T-helper 17 cell (primary cell): ENCODE measurements around the gene CKAP2L. TPM values are rescaled to one million over a fixed set of nuclear protein-coding genes. Genes with fewer than 3 reads are reported as not detected.
A peak's percentile ranks its signal among the peaks of the same experiment; 100 is the strongest.

Source experiments
- ATAC-seq: fragments of 150-1000 bp; cut with Tn5 transposase; 2 replicates; pipeline ENCODE4 v1.10.0; 2021; ENCODE audit warnings: mild to moderate bottlenecking, moderate library complexity
- DNase-seq, 3 donors: peaks; one replicate each; pipeline versions ENCODE4 v3.0.0 to v3.0.0-alpha.2; 2020 to 2021
- H3K9me3 ChIP-seq: one replicate; pipeline ENCODE4 v1.7.0; 2013; ENCODE audit warnings: low read length, mild to moderate bottlenecking; ENCODE audit not compliant: control insufficient read depth, poor library complexity, severe bottlenecking
- H3K27ac Mint-ChIP-seq: one replicate; pipeline ENCODE4 v1.8.0; 2022; ENCODE audit warnings: mild to moderate bottlenecking, moderate library complexity, mixed read lengths
- H3K27me3 Mint-ChIP-seq: one replicate; pipeline ENCODE4 v1.8.0; 2022; ENCODE audit warnings: mixed read lengths
- H3K36me3 Mint-ChIP-seq: one replicate; pipeline ENCODE4 v1.8.0; 2022; ENCODE audit warnings: low read depth, mixed read lengths
- H3K4me1 Mint-ChIP-seq: one replicate; pipeline ENCODE4 v1.8.0; 2022; ENCODE audit warnings: mild to moderate bottlenecking, mixed read lengths
- H3K4me3 Mint-ChIP-seq: one replicate; pipeline ENCODE4 v1.8.0; 2022; ENCODE audit warnings: mild to moderate bottlenecking, moderate library complexity, mixed read lengths
- total RNA-seq, 4 donors: library from RNA in 2 of 4; stranded (reverse) in 2 of 4; gene quantifications; one replicate each; pipeline ENCODE4 v1.2.3 and lab custom pipeline; 2022 to 2026

Gene CKAP2L
- total RNA-seq, 2 donors from 2014 or later: 0.37 to 0.97 TPM

GRCh38 chr2:112787294-112787693, 22.9 kb upstream of the CKAP2L start:
- Mint-ChIP-seq H3K27ac (no peak overlapping the region), H3K36me3 (peaks cover 6% of the 10 kb centered on the region), H3K4me3 (no peak overlapping the region), H3K27me3 (peaks cover 36% of the 10 kb centered on the region), H3K4me1 (peaks cover 4% of the 10 kb centered on the region)
- H3K9me3 ChIP-seq: no peaks in the 10 kb centered on the region
- ATAC-seq (no peak), DNase-seq (no peak)

DNA sequence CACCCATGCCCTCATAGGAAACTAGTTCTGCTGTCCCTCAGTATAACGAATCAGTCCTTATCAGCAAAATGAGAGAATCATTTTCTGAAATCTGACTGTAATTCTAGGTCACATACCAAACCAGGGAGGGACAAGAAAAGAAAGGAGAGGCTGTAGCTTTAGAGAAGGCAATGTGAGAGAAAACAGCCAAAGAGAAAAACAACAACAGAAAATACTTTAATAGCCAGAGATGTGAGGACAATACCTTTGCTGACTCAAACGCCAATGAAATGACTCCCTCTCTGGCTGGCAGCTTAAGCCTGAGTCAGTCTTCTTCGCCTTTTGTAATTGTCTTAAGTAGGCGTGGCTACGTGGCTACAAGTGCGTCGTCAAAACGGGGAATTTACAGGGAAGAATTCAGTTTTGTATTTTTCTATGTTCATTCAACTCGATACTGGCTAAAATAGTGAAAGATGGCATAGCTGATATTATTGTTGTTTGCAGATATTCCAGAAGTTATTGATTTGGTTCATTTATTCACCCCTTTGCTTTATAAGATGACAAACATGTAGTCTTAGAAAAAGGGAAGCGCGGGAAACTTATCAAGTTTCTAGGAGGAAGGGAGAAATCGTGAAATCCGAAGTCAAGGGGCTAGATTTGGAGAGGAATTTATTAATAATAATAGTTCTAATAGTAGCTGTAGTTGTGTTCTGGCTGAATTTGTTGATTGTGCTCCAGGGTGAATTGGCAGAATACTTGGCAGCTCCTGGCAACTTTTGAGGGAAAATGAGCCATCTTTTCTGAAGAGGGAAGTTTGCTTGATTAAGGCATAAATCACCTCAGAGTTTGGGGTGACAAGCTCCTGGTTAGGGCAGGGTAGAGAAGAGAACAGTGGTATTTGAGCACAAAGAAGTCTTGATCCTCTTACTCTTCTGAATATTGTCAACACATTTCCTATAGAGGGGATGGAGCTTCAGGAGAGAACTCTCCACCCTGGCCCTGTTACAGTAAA, 20.1 kb upstream of the CKAP2L start, which contains the start of gene IL1A:
TSS of gene IL1A (minus strand) at position 295 of the 991 bp plus-strand sequence. CDS start 723 bp downstream, outside the sequence.
- peak; percentile 56 for ATAC-seq
- DNase-seq: no peak
- Mint-ChIP-seq H3K27ac (no peak within 1 kb of the TSS), H3K4me3 (no peak within 1 kb of the TSS), H3K36me3 (peaks cover 4% of the 10 kb centered on the region), H3K27me3 (peaks cover 43% of the 10 kb centered on the region), H3K4me1 (peaks cover 4% of the 10 kb centered on the region)
- no peaks in the 10 kb centered on the region for H3K9me3 ChIP-seq

DNA sequence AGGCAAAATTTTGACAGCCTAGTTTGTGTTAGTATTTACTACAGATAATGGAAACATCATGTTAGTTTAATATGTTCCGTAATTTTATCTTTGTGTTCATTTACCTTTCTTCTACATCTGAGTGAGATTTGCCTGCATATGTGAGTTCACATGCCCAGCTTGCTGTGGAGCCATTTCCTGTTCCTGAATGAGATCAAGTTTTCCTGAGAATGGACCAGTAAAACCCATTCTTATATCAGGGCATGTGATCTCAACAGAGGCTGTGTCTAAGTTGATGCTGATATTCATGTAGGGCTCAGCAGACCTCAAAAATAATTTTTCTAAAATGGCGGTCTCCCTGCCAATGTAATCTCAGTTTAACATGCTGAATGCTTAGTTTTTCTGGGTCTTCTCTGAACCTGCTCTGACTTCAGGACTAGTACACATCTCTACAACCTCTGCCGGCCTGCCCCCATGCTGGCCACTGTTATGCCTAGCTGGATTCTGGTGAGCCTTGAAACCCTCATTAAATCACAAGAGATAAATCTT, 18.8 kb upstream of the CKAP2L start:
- H3K9me3 ChIP-seq: no peaks in the 10 kb centered on the region
- no peak overlapping the region for H3K27ac Mint-ChIP-seq
- H3K27me3 Mint-ChIP-seq: peaks cover 51% of the 10 kb centered on the region
- peaks cover 4% of the 10 kb centered on the region for H3K36me3 Mint-ChIP-seq
- DNase-seq (no peak), ATAC-seq (no peak)
- no peak overlapping the region for H3K4me3 Mint-ChIP-seq
- H3K4me1 Mint-ChIP-seq: peaks cover 4% of the 10 kb centered on the region

DNA sequence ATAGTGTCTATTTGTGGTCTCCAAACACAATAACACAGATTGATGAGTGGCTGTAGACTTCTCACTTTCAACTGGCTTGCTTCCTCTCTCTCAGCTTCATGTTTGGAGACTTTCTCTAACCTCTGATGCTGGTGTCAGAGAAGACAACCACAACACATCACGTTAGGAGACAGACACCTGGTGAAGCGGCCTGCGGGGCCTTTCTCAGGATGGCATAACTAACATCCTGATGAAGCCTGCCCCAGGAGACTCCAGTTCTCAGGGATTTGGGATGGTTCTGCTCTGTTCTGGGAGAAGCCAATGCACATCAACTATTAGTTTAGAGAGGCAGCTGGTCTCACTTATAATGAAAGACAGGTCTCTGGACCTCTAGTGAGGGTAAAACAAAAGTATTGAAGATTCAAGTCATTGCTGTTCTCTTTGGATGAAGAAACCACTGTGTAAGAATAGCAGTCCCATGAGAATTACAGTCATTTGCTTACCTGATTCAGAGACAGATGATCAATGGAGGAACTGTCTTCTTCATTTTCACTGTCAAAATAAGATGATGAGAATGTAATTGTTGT, 17.9 kb upstream of the CKAP2L start:
- H3K36me3 Mint-ChIP-seq: peaks cover 4% of the 10 kb centered on the region
- H3K27ac Mint-ChIP-seq: no peak overlapping the region
- ATAC-seq (no peak), DNase-seq (no peak)
- peaks cover 49% of the 10 kb centered on the region for H3K27me3 Mint-ChIP-seq
- peaks cover 5% of the 10 kb centered on the region for H3K4me1 Mint-ChIP-seq
- H3K9me3 ChIP-seq: no peaks in the 10 kb centered on the region
- no peak overlapping the region for H3K4me3 Mint-ChIP-seq

- H3K27ac Mint-ChIP-seq: no peak overlapping the region
- peaks cover 13% of the 10 kb centered on the region for H3K4me1 Mint-ChIP-seq
- H3K36me3 Mint-ChIP-seq: peaks cover 3% of the 10 kb centered on the region
- no peak for ATAC-seq
- no peak overlapping the region for H3K4me3 Mint-ChIP-seq
- H3K9me3 ChIP-seq: no peaks in the 10 kb centered on the region
- no peak for DNase-seq
- peaks cover 30% of the 10 kb centered on the region for H3K27me3 Mint-ChIP-seq
Measured at GRCh38 chr2:112779598-112779997, 15.2 kb upstream of the CKAP2L start.

DNA sequence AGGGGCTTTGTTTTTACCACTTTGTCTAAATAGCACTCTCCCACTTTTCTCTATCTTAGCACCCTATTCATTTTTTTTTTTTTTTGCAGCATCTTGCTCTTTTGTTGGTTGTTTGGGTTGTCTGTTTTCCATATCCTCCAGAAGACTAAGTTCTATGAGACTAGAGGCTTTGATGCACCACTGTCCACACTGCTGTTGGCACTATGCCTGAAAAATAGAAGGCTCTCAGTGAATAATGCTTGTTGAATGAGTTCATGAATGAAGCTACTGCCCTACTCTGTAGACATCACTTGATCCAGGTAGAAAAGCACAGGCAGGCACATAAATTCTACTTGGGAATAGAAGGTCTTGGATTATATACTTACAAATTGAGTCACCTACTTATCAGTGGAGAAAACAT, 12.6 kb upstream of the CKAP2L start:
- H3K27ac Mint-ChIP-seq: no peak overlapping the region
- ATAC-seq (no peak), DNase-seq (no peak)
- no peaks in the 10 kb centered on the region for H3K9me3 ChIP-seq
- H3K4me1 Mint-ChIP-seq: peaks cover 9% of the 10 kb centered on the region
- H3K4me3 Mint-ChIP-seq: no peak overlapping the region
- peaks cover 15% of the 10 kb centered on the region for H3K27me3 Mint-ChIP-seq
- H3K36me3 Mint-ChIP-seq: no peaks in the 10 kb centered on the region

DNA sequence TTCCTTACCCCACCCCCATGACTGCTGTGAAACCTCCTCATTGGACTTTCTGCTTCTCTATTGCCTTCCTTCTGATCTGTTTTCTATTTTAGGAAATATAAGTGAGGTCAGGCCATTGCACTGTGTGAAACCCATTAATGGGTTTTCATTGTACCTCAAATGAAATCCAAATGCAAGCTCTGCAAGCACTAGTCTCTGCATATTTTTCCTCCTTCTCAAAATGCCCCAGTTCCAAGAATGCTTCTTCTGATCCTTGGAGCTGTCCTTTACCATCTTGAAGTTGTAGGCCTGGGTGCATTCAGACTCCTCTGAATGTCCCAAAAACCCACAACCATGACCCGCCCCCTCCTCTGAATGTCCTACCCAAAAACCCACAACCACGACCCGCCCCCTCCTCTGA, 11.7 kb upstream of the CKAP2L start:
- H3K4me1 Mint-ChIP-seq: peaks cover 9% of the 10 kb centered on the region
- peaks cover 10% of the 10 kb centered on the region for H3K27me3 Mint-ChIP-seq
- no peaks in the 10 kb centered on the region for H3K9me3 ChIP-seq
- H3K27ac Mint-ChIP-seq: no peak overlapping the region
- H3K36me3 Mint-ChIP-seq: no peaks in the 10 kb centered on the region
- no peak for DNase-seq
- no peak for ATAC-seq
- H3K4me3 Mint-ChIP-seq: no peak overlapping the region

DNA sequence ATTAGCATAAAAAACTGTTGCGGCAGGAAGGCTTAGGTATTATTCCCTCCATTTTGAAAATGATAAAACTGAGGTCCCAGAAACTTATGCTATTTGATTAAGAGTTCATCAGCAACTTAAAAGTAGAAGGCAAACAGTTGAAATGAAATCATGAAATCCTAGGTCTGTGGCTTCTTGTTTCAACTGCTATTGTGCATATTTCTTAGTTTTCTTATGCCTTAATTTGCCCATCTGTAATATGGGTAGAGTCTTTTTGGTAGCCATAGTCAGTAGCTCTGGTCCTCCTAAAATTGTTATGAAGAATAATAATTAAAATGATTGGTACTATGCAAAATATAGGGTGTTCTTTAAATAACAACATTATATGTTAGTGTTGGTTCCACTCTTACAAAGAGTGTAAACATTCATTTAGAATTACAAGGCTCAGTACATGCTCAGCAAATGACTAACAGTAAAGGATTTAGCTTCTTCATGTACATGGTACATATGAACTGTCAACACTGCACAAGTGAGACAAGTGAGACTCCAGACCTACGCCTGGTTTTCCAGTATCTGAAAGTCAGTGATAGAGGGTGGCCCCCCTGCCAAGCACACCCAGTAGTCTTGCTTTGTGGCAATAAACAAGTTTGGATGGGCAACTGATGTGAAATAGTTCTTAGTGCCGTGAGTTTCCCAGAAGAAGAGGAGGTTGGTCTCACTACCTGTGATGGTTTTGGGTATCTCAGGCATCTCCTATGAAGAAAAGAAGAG, 10.3 kb upstream of the CKAP2L start:
- Mint-ChIP-seq H3K36me3 (no peaks in the 10 kb centered on the region), H3K4me1 (peaks cover 9% of the 10 kb centered on the region), H3K27ac (no peak overlapping the region), H3K27me3 (peaks cover 10% of the 10 kb centered on the region), H3K4me3 (no peak overlapping the region)
- DNase-seq (no peak), ATAC-seq (no peak)
- H3K9me3 ChIP-seq: no peaks in the 10 kb centered on the region

DNA sequence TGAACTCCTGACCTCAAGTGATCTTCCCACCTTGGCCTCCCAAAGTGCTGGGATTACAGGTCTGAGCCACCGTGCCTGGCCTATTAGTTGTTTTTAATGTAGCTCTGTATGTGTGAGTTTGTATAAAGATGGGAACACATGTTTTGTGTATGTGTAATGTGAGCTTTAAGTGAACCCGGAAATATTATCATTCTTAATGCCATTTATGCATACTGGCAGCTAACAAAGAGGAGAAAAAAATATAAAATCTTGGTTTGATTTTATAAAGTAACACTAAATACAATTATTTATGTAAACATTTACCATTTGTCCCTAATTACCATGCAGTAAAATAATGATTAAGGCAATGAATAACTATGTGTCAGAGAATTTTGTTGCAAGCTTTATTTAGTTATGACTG, 9.1 kb upstream of the CKAP2L start:
- ATAC-seq: no peak
- no peaks in the 10 kb centered on the region for H3K36me3 Mint-ChIP-seq
- H3K4me3 Mint-ChIP-seq: no peak overlapping the region
- no peak overlapping the region for H3K27ac Mint-ChIP-seq
- no peaks in the 10 kb centered on the region for H3K27me3 Mint-ChIP-seq
- H3K9me3 ChIP-seq: no peaks in the 10 kb centered on the region
- H3K4me1 Mint-ChIP-seq: peaks cover 13% of the 10 kb centered on the region
- DNase-seq: no peak

GRCh38 chr2:112772911-112773475, 8.6 kb upstream of the CKAP2L start:
- no peaks in the 10 kb centered on the region for H3K27me3 Mint-ChIP-seq
- peaks cover 14% of the 10 kb centered on the region for H3K4me1 Mint-ChIP-seq
- no peak overlapping the region for H3K4me3 Mint-ChIP-seq
- no peak for ATAC-seq
- H3K27ac Mint-ChIP-seq: no peak overlapping the region
- no peaks in the 10 kb centered on the region for H3K36me3 Mint-ChIP-seq
- H3K9me3 ChIP-seq: no peaks in the 10 kb centered on the region
- no peak for DNase-seq

GRCh38 chr2:112772322-112772721, 7.9 kb upstream of the CKAP2L start:
- no peak overlapping the region for H3K27ac Mint-ChIP-seq
- no peak for ATAC-seq

GRCh38 chr2:112768432-112768831, 4.0 kb upstream of the CKAP2L start:
- ATAC-seq (no peak), DNase-seq (no peak)
- no peaks in the 10 kb centered on the region for H3K9me3 ChIP-seq
- Mint-ChIP-seq H3K36me3 (no peaks in the 10 kb centered on the region), H3K27me3 (no peaks in the 10 kb centered on the region), H3K4me3 (peak overlapping the region; percentile 75), H3K4me1 (peaks cover 24% of the 10 kb centered on the region), H3K27ac (peak overlapping the region; percentile 76)

More at GRCh38 chr2:112772322-112772721, 7.9 kb upstream of the CKAP2L start:
- Mint-ChIP-seq H3K4me3 (no peak overlapping the region), H3K36me3 (no peaks in the 10 kb centered on the region), H3K27me3 (no peaks in the 10 kb centered on the region), H3K4me1 (peaks cover 20% of the 10 kb centered on the region)
- no peak for DNase-seq
- no peaks in the 10 kb centered on the region for H3K9me3 ChIP-seq
